Adrenal gland (tissue), 5 donors: ENCODE measurements around the gene ZNF236.

ENCODE experiments used
- POLR2A ChIP-seq, 2 donors: fragments of 450-650 bp; IDR thresholded peaks; one replicate each; pipeline ENCODE4 v1.6.1; 2017; ENCODE audit warnings: antibody characterized with exemption in 2 of 2, mild to moderate bottlenecking in 2 of 2, moderate library complexity in 1 of 2
- TF ChIP-seq, protein P1 (sequence below), 6 experiments: fragments of 450-650 bp in 4 of 6; fragments of 200-600 bp in 2 of 6; sonication (generic) in 1 of 6; IDR thresholded peaks; 1 replicate in 5 of 6; 2 replicates in 1 of 6; pipeline versions ENCODE4 v1.5.1 to v1.8.0; 2016 to 2021; ENCODE audit warnings: antibody characterized with exemption in 6 of 6, mild to moderate bottlenecking in 2 of 6, moderate library complexity in 1 of 6
- donor health status: DM: no; HTN: no; CAD: no.

DNA sequence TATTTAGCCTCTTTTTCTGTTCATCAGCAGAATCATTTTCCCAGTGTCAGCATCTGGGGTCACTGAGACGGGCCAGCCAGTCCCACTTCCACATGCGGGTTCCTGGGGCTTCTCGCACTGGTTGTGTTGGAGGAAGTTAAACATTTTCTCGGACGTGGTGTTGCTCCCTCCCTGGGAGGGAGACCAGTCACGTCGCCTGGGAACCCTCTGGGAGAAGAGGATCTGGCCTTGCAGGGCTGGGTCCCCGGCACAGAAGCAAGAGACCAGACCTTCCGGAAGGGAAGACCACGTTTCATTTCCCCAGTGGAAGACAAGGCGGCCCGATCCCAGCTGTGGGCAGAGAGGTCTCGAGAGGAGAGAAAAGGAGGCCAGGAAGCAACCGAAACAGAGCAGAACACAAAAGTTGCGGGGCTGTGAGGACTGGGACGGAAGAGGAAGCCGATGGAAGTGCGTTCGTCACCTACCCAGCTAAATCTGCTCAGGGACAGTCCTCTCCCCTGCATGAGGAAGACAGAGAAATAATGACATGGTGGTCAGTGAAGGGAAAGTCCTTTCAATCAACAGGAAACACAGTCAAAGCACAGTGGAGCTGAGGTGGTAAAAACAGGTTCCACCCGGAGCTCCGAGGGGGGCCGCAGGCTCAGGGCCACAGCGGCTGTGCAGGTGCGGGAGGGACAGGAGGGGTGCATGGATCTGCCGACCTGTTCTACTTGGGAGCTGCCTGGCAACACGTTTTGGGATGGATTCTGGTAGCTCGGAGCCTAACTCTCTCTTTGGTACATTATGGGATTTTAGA is 165.9 kb downstream of the ZNF236 start:
- TF ChIP-seq, protein P1, sequence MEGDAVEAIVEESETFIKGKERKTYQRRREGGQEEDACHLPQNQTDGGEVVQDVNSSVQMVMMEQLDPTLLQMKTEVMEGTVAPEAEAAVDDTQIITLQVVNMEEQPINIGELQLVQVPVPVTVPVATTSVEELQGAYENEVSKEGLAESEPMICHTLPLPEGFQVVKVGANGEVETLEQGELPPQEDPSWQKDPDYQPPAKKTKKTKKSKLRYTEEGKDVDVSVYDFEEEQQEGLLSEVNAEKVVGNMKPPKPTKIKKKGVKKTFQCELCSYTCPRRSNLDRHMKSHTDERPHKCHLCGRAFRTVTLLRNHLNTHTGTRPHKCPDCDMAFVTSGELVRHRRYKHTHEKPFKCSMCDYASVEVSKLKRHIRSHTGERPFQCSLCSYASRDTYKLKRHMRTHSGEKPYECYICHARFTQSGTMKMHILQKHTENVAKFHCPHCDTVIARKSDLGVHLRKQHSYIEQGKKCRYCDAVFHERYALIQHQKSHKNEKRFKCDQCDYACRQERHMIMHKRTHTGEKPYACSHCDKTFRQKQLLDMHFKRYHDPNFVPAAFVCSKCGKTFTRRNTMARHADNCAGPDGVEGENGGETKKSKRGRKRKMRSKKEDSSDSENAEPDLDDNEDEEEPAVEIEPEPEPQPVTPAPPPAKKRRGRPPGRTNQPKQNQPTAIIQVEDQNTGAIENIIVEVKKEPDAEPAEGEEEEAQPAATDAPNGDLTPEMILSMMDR (IDR thresholded peaks at IDR 0.05): no peak
- TF ChIP-seq POLR2A (IDR thresholded peaks at IDR 0.05): no peak
